H9 (cell line): ENCODE data around the gene CFAP299. TPM values are rescaled to one million over a fixed set of nuclear protein-coding genes. Genes with fewer than 3 reads are reported as not detected.

Source experiments
- DNase-seq: peaks from one replicate; pipeline ENCODE4 v3.0.0-alpha.2; 2017
- H2AFZ ChIP-seq: one replicate; pipeline ENCODE4 v1.6.1; 2013; ENCODE audit warnings: mild to moderate bottlenecking, low read length, control low read depth, moderate library complexity
- H2AK5ac ChIP-seq: 2 replicates; pipeline ENCODE4 v1.6.1; 2013; ENCODE audit warnings: low read length, control low read depth, mixed read lengths; ENCODE audit not compliant: insufficient read length
- H2BK120ac ChIP-seq: one replicate; pipeline ENCODE4 v1.6.1; 2013; ENCODE audit warnings: low read depth, mild to moderate bottlenecking, low read length, control low read depth, inconsistent platforms; ENCODE audit not compliant: poor library complexity, severe bottlenecking
- H2BK12ac ChIP-seq: 2 replicates; pipeline ENCODE4 v1.6.1; 2013; ENCODE audit warnings: low read length, control low read depth, mixed read lengths, low read depth; ENCODE audit not compliant: insufficient read length
- H2BK15ac ChIP-seq: 2 replicates; pipeline ENCODE4 v1.6.1; 2013; ENCODE audit warnings: low read depth, low read length, control low read depth
- H2BK20ac ChIP-seq: one replicate; pipeline ENCODE4 v1.6.1; 2013; ENCODE audit warnings: low read depth, mild to moderate bottlenecking, low read length, control low read depth, inconsistent platforms; ENCODE audit not compliant: poor library complexity, severe bottlenecking
- H2BK5ac ChIP-seq: 2 replicates; pipeline ENCODE4 v1.6.1; 2013; ENCODE audit warnings: low read length, control low read depth, mixed read lengths; ENCODE audit not compliant: insufficient read length
- H3K14ac ChIP-seq: 2 replicates; pipeline ENCODE4 v1.6.1; 2013; ENCODE audit warnings: low read length, control low read depth; ENCODE audit not compliant: insufficient read depth
- H3K18ac ChIP-seq: 2 replicates; pipeline ENCODE4 v1.6.1; 2013; ENCODE audit warnings: low read depth, mild to moderate bottlenecking, mixed read lengths, low read length, control low read depth; ENCODE audit not compliant: insufficient read length
- H3K23ac ChIP-seq: 2 replicates; pipeline ENCODE4 v1.6.1; 2013; ENCODE audit warnings: low read length, control low read depth, mixed read lengths, low read depth; ENCODE audit not compliant: insufficient read length
- H3K23me2 ChIP-seq: 2 replicates; pipeline ENCODE4 v1.6.1; 2013; ENCODE audit warnings: low read depth, mild to moderate bottlenecking, mixed read lengths, low read length, control low read depth; ENCODE audit not compliant: insufficient read length, poor library complexity, severe bottlenecking
- H3K27ac ChIP-seq: 2 replicates; pipeline ENCODE4 v1.5.1; 2013; ENCODE audit warnings: low read length, control low read depth, mixed read lengths, low read depth; ENCODE audit not compliant: insufficient read length
- H3K27me3 ChIP-seq: 2 replicates; pipeline ENCODE4 v1.6.1; 2013; ENCODE audit warnings: low read length, control low read depth, inconsistent platforms; ENCODE audit not compliant: insufficient read depth
- H3K4ac ChIP-seq: 2 replicates; pipeline ENCODE4 v1.6.1; 2013; ENCODE audit warnings: low read depth, mild to moderate bottlenecking, control low read depth, inconsistent platforms, low read length, moderate library complexity
- H3K4me1 ChIP-seq: 2 replicates; pipeline ENCODE4 v1.6.1; 2013; ENCODE audit warnings: low read length, control low read depth, inconsistent platforms; ENCODE audit not compliant: insufficient read depth
- H3K4me2 ChIP-seq: 2 replicates; pipeline ENCODE4 v1.6.1; 2013; ENCODE audit warnings: low read length, control low read depth, mixed read lengths; ENCODE audit not compliant: insufficient read length, insufficient read depth
- H3K56ac ChIP-seq: 2 replicates; pipeline ENCODE4 v1.6.1; 2013; ENCODE audit warnings: low read depth, mild to moderate bottlenecking, mixed read lengths, low read length, control low read depth; ENCODE audit not compliant: insufficient read length
- H3K79me1 ChIP-seq: 2 replicates; pipeline ENCODE4 v1.6.1; 2013; ENCODE audit warnings: low read depth, mild to moderate bottlenecking, moderate library complexity, low read length, control low read depth, inconsistent platforms; ENCODE audit not compliant: insufficient read depth, poor library complexity, severe bottlenecking
- H3K79me2 ChIP-seq: 2 replicates; pipeline ENCODE4 v1.6.1; 2013; ENCODE audit warnings: low read length, control low read depth, inconsistent platforms; ENCODE audit not compliant: insufficient read depth
- H3K9ac ChIP-seq: 2 replicates; pipeline ENCODE4 v1.6.1; 2013; ENCODE audit warnings: low read length, control low read depth, mixed read lengths; ENCODE audit not compliant: insufficient read length; ENCODE audit errors: extremely low read depth
- H3K9me3 ChIP-seq: one replicate; pipeline ENCODE4 v1.6.1; 2013; ENCODE audit warnings: low read depth, low read length, inconsistent platforms; ENCODE audit not compliant: control insufficient read depth
- H3T11ph ChIP-seq: one replicate; pipeline ENCODE4 v1.6.1; 2013; ENCODE audit warnings: mild to moderate bottlenecking, low read length, control low read depth, inconsistent platforms
- H4K20me1 ChIP-seq: one replicate; pipeline ENCODE4 v1.6.1; 2013; ENCODE audit not compliant: control insufficient read depth, insufficient read length, insufficient read depth
- H4K5ac ChIP-seq: 2 replicates; pipeline ENCODE4 v1.6.1; 2013; ENCODE audit warnings: low read depth, mild to moderate bottlenecking, mixed read lengths, low read length, control low read depth; ENCODE audit not compliant: insufficient read length
- H4K8ac ChIP-seq: replicated peaks from 2 replicates; pipeline ENCODE4 v1.6.1; 2013; ENCODE audit warnings: low read length, control low read depth, mixed read lengths, low read depth; ENCODE audit not compliant: insufficient read length
- H4K91ac ChIP-seq: 2 replicates; pipeline ENCODE4 v1.6.1; 2013; ENCODE audit warnings: low read depth, mild to moderate bottlenecking, moderate library complexity, mixed read lengths, low read length, control low read depth; ENCODE audit not compliant: insufficient read length
- H3K27ac Mint-ChIP-seq, 3 experiments: 2 replicates in 2 of 3; 3 replicates in 1 of 3; pipeline ENCODE4 v1.8.0; 2020 to 2021; ENCODE audit warnings: mixed read lengths in 3 of 3, mild to moderate bottlenecking in 1 of 3, moderate library complexity in 1 of 3
- H3K27me3 Mint-ChIP-seq: 2 replicates; pipeline ENCODE4 v1.8.0; 2021; ENCODE audit warnings: low read depth, mild to moderate bottlenecking, moderate library complexity, mixed read lengths
- H3K36me3 Mint-ChIP-seq, 3 experiments: 2 replicates in 2 of 3; 3 replicates in 1 of 3; pipeline ENCODE4 v1.8.0; 2020 to 2021; ENCODE audit warnings: low read depth in 3 of 3, mixed read lengths in 3 of 3; ENCODE audit not compliant: insufficient read depth in 1 of 3
- H3K4me1 Mint-ChIP-seq, 2 experiments: 2 replicates each; pipeline ENCODE4 v1.8.0; 2020; ENCODE audit warnings: mixed read lengths in 2 of 2
- H3K4me3 Mint-ChIP-seq, 2 experiments: 2 replicates in 1 of 2; 3 replicates in 1 of 2; pipeline ENCODE4 v1.8.0; 2020 to 2021; ENCODE audit warnings: mild to moderate bottlenecking in 2 of 2, mixed read lengths in 2 of 2, moderate library complexity in 1 of 2
- H3K9me3 Mint-ChIP-seq, 2 experiments: 2 replicates in 1 of 2; 3 replicates in 1 of 2; pipeline ENCODE4 v1.8.0; 2020; ENCODE audit warnings: mild to moderate bottlenecking in 2 of 2, mixed read lengths in 2 of 2, moderate library complexity in 1 of 2
- CTCF ChIP-seq: fragments of 200-600 bp; sonication (generic); conservative IDR thresholded peaks from 3 replicates; pipeline ENCODE4 v1.8.0; 2021; ENCODE audit warnings: antibody characterized with exemption, mild to moderate bottlenecking
- WGBS: extraction: QIAGEN DNeasy Blood & Tissue Kit; methylation state at CpG from one replicate; pipeline ENCODE4 v1.1.7; 2013; ENCODE audit warnings: missing lambda C conversion rate, low lambda C conversion rate, mixed read lengths; ENCODE audit not compliant: insufficient read length; ENCODE audit errors: extremely low coverage; 5-methylcytosine and 5-hydroxymethylcytosine counted together
- total RNA-seq: library from RNA; stranded (reverse); gene quantifications from 2 replicates; pipeline ENCODE4 v1.2.1, GENCODE V29; 2021

CFAP299 gene
- total RNA-seq, 1 experiment from 2014 or later: not detected

- Histone ChIP-seq H3K27me3 (no peaks in the 10 kb centered on the region), H3K14ac (no peak overlapping the region), H2BK120ac (no peak overlapping the region), H2BK12ac (no peak overlapping the region), H2BK5ac (no peak overlapping the region), H4K20me1 (no peaks in the 10 kb centered on the region), H3K9me3 (no peaks in the 10 kb centered on the region), H2AFZ (no peak overlapping the region), H3K4me1 (no peaks in the 10 kb centered on the region), H3K23ac (no peak overlapping the region), H2BK20ac (no peak overlapping the region), H2AK5ac (no peak overlapping the region), H3K18ac (no peak overlapping the region), H2BK15ac (no peak overlapping the region), H3K79me2 (no peaks in the 10 kb centered on the region), H3T11ph (no peak overlapping the region), H3K56ac (no peak overlapping the region), H3K23me2 (no peaks in the 10 kb centered on the region), H4K91ac (no peak overlapping the region), H3K4me2 (no peak overlapping the region), H3K27ac (no peak overlapping the region), H3K79me1 (no peaks in the 10 kb centered on the region), H3K9ac (no peak overlapping the region), H3K4ac (no peak overlapping the region), H4K8ac (no peak overlapping the region), H4K5ac (no peak overlapping the region)
- Mint-ChIP-seq H3K9me3 (no peaks in the 10 kb centered on the region), H3K27ac (no peak overlapping the region), H3K4me3 (no peak overlapping the region), H3K4me1 (peaks cover 2 to 8% of the 10 kb centered on the region in 2 experiments; a peak in 2 of 4 replicates), H3K27me3 (no peaks in the 10 kb centered on the region), H3K36me3 (no peaks in the 10 kb centered on the region)
- TF ChIP-seq CTCF: no peak
- no peak for DNase-seq
- WGBS: no CpG with 5 or more reads among the region's 1 CpG
Observed at GRCh38 chr4:80434238-80434637, 98.7 kb downstream of the CFAP299 start.
